Uterus (tissue), 2 donors: ENCODE data around the gene SLCO2B1.

Experiments used
- POLR2A ChIP-seq, 2 donors: fragments of 450-650 bp; IDR thresholded peaks; one replicate each; pipeline ENCODE4 v1.6.1; 2016; ENCODE audit warnings: antibody characterized with exemption in 2 of 2, mild to moderate bottlenecking in 1 of 2, moderate library complexity in 1 of 2
- TF ChIP-seq, protein P1 (sequence below), 4 experiments: fragments of 200-600 bp in 2 of 4; fragments of 450-650 bp in 2 of 4; sonication (generic) in 2 of 4; IDR thresholded peaks; one replicate each; pipeline ENCODE4 v1.5.1; 2016 to 2019; ENCODE audit warnings: antibody characterized with exemption in 4 of 4, mild to moderate bottlenecking in 2 of 4, moderate library complexity in 1 of 4

DNA sequence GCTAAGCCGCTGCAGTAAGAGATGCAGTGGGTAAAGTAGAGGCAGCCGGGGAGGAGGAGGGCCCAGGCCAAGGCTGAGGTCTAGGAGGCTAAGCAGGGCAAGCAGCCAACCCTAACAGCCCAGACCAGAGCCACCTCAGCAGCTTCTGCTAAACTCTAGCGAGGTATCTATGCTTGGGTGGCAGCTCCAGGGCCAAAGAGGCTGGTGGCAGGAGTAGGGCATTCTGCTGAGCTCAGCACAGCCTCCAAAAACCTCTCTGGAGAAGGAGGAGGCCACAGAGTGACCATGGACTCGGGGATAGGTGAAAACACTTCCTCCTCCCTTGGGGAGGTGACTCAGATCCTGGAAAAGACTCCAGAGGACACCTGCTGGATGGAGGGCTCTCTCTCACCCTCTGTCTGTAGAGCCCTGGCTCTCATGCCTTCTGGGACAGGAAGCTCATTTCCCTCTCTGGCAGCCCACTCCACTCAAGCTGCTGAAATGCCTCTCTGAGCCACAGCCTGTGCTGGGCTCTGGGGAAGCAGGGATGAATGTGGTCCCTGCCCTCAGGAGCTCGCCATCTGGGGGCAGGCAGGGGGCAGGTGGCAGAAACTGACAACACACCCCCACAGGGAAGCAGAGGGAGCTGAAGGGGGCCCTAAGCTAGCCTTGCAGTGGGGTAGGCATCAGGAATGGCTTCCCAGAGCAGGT is 73.2 kb downstream of the SLCO2B1 start:
- TF ChIP-seq, protein P1, sequence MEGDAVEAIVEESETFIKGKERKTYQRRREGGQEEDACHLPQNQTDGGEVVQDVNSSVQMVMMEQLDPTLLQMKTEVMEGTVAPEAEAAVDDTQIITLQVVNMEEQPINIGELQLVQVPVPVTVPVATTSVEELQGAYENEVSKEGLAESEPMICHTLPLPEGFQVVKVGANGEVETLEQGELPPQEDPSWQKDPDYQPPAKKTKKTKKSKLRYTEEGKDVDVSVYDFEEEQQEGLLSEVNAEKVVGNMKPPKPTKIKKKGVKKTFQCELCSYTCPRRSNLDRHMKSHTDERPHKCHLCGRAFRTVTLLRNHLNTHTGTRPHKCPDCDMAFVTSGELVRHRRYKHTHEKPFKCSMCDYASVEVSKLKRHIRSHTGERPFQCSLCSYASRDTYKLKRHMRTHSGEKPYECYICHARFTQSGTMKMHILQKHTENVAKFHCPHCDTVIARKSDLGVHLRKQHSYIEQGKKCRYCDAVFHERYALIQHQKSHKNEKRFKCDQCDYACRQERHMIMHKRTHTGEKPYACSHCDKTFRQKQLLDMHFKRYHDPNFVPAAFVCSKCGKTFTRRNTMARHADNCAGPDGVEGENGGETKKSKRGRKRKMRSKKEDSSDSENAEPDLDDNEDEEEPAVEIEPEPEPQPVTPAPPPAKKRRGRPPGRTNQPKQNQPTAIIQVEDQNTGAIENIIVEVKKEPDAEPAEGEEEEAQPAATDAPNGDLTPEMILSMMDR (IDR thresholded peaks at IDR 0.05) = no peak
- TF ChIP-seq POLR2A (IDR thresholded peaks at IDR 0.05) = no peak
